Activated CD8-positive, alpha-beta memory T cell treated with anti-CD3 and anti-CD28 coated beads, Interleukin-2, amount 50 U/mL, for 1 hour (primary cell): ENCODE measurements around the gene PHLPP1.

ENCODE experiments used
- DNase-seq: peaks from one replicate; pipeline ENCODE4 v3.0.0-alpha.2; 2020; ENCODE audit errors: extremely low read depth

The PHLPP1 gene

GRCh38 chr18:62939926-62940325 is 224.6 kb downstream of the PHLPP1 start:
- DNase-seq = no peak

GRCh38 chr18:62942578-62942977 is 227.2 kb downstream of the PHLPP1 start:
- DNase-seq = no peak

DNA sequence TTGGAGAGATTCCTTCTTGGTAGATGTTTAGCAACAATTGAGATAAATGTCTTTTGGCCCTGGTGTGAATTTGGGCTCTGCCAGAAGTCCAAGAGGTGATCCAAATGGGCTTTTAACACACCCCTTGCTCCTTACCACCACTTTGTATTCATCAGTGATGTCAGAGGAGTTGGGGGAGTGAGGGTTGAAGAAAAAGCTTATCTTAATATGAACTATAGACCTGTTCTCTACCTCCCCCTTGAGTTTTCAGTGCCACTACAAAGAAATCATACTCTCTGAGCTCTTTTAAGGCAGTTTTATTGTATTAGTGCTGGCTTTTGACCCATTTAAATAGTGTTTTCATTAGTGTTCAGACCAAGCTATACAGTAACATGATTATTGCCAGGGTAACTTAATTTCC is 229.1 kb downstream of the PHLPP1 start:
- DNase-seq = no peak

DNA sequence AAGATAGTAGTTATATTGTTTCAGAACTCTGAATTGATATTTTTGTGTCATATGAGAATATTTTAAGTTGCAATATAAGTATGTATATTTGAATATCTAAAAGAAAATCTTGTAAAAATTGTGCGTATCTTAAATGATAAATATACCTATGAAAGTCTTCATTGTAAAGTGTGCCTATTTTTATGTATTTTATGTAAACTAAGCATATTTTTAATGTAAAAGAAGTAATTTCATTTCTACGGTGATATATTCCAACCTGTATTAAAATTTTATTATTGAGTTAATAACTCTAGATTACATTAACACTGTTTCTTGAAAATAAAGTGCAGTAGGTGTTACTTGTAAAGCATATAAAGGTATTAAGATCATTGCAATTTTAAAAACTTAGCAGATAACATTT is 233.4 kb downstream of the PHLPP1 start:
- no peak for DNase-seq

DNA sequence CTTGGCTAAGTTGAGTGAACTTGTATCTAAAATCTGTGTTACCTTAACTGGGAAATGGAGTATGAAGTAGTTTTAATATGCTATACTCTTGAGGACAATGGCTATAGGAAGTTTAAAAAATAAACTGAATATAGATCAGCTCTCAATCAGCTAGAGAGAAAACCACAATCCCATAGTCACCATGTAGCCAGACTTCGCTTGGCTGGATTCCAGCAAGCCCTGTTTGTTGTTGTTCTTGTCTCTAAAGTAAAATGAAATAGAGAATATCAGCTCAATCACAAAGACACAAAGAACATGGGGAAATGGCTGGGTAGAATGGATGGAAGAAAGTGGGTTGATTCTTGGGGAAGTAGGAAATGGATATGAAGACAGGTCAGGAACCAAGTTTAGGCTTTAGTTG is 234.9 kb downstream of the PHLPP1 start:
- DNase-seq = no peak

DNA sequence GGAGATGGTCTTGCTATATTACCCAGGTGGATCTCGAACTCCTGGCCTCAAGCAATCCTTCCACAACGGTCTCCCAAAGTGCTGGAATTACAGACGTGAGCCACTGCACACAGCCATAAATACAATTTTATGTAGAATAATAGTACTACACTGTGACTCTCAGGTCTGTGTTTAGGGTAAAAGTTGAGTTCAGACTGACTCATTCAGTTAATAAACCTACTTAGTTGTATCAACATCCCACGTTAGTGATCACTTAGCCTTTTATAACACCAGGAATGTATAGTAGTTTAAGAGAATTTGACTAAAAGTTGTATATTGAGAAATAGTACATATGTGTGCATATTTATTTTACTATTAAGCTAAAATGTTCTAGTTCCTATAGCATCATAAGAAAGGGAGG is 237.5 kb downstream of the PHLPP1 start:
- DNase-seq = no peak

- no peak for DNase-seq
These were observed 238.3 kb downstream of the PHLPP1 start for GRCh38 chr18:62953663-62954062.

- DNase-seq = no peak
These were observed 239.0 kb downstream of the PHLPP1 start for GRCh38 chr18:62954366-62954765.

DNA sequence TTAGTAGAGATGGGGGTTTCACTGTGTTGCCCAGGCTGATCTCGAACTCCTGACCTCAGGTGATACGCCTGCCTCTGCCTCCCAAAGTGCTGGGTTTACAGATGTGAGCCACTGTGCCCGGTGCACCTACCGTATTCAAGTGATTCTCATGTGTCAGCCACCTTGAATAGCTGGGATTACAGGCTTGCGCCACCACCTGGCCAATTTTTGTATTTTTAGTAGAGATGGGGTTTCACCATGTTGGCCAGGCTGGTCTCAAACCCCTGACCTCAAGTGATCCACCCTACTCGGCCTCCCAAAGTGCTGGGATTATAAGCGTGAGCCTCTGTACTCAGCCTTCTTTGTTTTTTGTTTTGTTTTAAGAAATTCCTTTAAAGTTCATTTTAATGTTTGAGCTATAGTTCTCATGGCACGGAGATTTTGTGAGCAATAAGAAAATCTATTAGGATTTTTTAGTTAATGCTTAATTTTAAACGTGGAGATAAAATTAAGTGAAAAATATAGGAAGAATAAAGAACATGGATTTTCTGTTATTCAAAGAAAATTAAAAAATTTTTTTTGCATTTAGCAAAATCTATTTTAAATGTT is 242.6 kb downstream of the PHLPP1 start:
- DNase-seq = no peak

DNA sequence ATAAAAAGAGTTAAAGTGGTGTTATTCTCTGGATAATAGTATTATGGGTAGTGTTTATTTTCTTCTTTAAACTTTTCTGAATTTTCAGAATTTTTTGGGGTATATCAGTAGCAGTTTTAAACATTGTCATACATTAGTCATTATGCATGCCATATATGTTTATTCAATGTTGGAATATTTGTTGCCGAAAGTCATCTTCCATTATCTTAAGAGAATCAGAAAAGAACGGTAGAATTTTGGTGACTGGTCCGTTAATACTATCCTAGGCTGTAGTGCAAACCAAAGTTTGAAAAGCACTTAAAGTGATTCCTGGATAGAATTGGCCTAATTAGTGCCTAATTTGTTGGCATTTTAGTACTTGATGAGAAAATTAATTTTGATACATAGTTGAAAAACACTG is 244.1 kb downstream of the PHLPP1 start:
- DNase-seq = no peak

DNA sequence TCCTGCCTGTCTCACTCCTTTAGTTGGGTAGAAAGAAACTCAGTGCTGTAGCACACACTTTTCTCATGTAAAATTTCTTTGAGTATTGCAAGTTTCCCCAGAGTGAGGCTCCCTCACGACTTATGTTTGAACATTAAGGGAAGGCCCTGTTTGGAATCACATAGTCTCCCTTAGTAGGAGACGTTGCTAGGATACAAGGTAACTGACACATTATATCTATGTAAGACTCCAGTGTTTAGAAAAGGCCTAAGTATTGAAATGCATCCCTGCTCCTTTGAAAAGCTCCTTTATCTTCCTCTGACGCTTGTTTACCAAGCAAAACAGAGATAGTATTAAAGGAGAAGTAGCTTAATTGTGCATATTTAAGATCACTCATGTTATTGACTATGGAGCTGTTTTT is 248.2 kb downstream of the PHLPP1 start:
- DNase-seq = no peak

DNA sequence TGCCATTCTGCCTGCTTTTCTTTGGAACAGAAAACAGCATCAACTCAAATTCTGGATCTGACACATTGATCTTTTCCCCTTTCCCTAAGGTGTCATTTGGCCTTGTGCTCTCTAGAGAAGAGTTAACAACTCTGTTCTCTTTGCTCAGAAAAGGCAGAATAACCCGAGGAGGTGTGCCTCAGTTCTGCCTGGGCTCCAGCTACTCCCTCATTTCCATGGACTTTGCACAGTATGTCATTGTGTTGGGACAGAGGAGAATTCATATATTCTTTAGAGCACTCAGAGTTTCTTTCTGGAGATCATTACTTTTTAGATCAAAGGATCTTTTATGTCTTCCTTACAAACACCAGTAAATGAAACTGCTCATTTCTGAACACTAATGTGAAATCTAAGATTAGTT is 249.1 kb downstream of the PHLPP1 start:
- no peak for DNase-seq

GRCh38 chr18:62967089-62967488 is 251.7 kb downstream of the PHLPP1 start:
- no peak for DNase-seq

DNA sequence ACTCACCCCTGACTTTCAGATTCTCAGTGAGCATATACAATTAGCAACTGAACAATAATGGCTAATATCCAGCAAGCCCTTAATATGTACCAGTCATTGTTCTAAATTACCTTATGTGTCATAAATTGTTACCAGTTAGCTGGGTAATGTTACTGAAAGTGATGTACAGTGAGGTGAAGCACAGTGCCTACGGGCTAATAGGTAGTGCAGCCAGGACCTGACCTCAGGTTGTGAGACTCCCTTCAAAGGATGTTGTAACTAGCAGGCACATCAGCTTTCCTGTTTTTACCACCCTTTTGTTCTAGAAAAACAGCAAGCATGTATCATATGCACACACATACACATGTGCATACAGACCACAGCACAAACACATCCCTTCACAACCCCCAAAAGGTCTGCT is 258.3 kb downstream of the PHLPP1 start:
- no peak for DNase-seq

DNA sequence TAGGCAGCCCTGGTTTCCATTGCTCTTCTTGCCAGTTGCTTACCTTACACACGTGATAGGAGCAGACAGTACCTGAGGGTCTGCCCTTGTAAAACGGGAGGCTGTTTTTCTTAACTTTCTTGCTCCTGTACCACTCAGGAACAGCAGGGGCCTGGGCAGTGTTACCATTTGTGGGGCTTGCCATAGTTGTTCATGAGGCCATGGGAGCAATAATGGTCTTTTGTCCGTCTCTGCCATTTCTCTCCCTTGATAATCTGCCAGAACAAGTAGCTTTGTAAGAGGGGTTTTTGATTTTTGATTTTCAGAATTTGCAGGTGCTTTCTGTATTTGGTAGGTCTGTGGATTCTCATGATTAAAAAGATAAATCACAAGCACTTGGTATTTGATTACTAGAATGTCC is 259.0 kb downstream of the PHLPP1 start:
- DNase-seq = no peak

DNA sequence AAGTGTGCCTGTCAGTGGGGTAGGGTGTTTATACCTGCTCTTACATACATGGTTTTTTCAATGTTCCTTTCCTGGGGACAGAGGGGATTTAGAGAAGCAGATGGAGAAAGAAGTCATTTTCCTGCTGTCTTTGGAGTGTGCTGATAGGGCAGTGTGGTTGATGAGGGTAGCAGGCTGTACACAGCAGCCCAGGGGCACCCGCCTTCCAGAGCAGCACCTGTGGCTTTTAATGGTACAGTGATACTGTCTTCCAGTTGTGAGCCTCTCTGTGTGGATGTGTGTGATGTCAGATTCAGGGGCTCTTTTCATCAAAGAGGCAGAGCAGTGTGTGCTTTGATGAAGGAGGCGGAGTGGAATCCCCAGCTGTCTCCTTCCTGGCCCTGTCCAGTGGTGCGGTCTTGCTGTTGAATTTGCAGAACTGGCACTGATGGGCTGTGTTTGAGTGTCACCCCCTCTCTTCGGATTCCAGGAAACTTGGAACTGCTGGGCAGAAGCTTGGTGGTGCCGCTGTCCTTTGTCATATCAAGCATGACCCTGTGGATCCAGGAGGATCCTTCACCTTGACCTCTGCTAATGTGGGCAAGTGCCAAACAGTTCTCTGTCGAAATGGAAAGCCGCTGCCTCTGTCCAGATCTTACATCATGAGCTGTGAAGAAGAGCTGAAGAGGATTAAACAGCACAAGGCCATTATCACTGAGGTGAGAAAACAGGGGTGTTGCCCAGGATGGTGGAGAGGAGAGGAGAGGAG is 259.8 kb downstream of the PHLPP1 start:
- no peak for DNase-seq

- DNase-seq = no peak
These were observed 260.4 kb downstream of the PHLPP1 start for GRCh38 chr18:62975785-62976184.

- DNase-seq = no peak
These were observed 260.9 kb downstream of the PHLPP1 start for GRCh38 chr18:62976227-62976626.

DNA sequence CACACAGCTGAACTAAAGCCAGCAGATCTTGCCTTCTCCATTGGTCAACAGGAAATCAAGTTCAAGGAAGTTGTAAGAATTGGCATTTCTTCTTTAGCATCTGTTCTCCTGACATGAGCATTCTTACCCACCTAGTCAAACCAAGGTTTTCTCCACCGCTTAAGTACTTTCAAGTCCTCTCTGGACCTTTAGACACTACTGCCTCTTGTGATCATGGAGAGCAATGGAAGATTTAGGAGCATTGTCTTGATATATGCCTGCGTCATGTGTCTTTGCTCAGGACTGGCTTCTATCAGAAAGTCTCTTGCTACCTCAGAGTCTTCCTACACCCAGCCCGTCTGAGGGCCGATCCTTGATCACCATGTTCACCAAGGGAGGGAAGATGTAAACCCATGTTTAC is 262.2 kb downstream of the PHLPP1 start:
- DNase-seq = no peak

GRCh38 chr18:62978251-62979049 is 263.1 kb downstream of the PHLPP1 start:
- no peak for DNase-seq

DNA sequence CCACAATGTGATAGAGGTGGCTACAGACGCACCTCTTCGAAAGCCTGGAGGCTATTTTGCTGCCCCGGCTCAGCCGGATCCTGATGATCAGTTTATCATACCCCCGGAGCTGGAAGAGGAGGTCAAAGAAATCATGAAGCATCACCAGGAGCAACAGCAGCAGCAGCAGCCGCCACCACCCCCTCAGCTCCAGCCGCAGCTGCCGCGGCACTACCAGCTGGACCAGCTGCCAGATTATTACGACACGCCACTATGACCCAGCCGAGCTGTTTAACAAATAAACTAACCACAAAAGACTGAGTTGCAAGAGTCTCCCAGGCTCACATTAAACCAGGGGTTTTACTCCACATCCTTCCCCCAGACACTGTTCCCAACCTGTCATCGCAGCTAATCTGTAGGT is 263.8 kb downstream of the PHLPP1 start:
- DNase-seq = no peak

DNA sequence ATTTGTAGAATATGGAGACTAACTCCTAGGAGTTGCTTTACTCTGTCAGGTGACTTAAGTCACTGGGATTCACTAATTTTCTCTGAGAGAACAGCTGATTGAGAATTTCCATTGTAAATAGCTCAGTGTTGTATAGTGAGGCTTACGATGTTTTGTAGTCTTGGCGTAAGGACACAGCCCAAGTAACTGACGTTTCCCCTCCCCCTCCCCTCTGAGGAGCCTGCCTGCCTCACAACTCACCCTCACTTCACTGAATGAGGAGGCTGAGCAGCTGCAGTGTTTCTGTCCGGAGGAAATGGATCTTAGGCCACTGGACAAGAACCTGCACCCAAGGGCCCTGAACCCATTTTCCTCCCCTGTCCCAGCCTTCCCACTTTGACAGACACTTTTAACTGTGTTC is 264.6 kb downstream of the PHLPP1 start:
- DNase-seq = no peak

GRCh38 chr18:62981566-62981965 is 266.2 kb downstream of the PHLPP1 start:
- no peak for DNase-seq
